Renal cortical epithelial cell (primary cell): ENCODE measurements around the gene USP16. TPM values are rescaled to one million over a fixed set of nuclear protein-coding genes. Genes with fewer than 3 reads are reported as not detected.

Experiments
- DNase-seq: peaks from one replicate; pipeline ENCODE4 v3.0.0-alpha.2; 2011; ENCODE audit warnings: low read depth
- total RNA-seq: library from RNA; depleted of rRNA; stranded (reverse); fragments of >200 nt; gene quantifications from 2 replicates; pipeline ENCODE4 v1.2.3, GENCODE V29; 2014

USP16 gene
- total RNA-seq, 1 donor from 2014 or later = 32.2 TPM

- no peak for DNase-seq
Observed at GRCh38 chr21:29033871-29034270, 9.4 kb downstream of the USP16 start.

GRCh38 chr21:29034678-29035077 is 10.2 kb downstream of the USP16 start:
- no peak for DNase-seq

- DNase-seq = no peak
Observed at GRCh38 chr21:29052224-29052623, 27.8 kb downstream of the USP16 start.

GRCh38 chr21:29053011-29053553 is 28.6 kb downstream of the USP16 start:
- no peak for DNase-seq

- DNase-seq = no peak
Observed at GRCh38 chr21:29053656-29054055, 29.2 kb downstream of the USP16 start.

GRCh38 chr21:29055080-29055479 is 30.6 kb downstream of the USP16 start:
- DNase-seq = no peak

- DNase-seq = no peak
Observed at GRCh38 chr21:29056005-29056404, 31.5 kb downstream of the USP16 start.

- DNase-seq = no peak
Observed at GRCh38 chr21:29056538-29057050, 32.1 kb downstream of the USP16 start.

GRCh38 chr21:29064850-29065481 is 40.5 kb downstream of the USP16 start:
- DNase-seq = no peak

- DNase-seq = no peak
Observed at GRCh38 chr21:29072873-29073221, 48.4 kb downstream of the USP16 start.

- DNase-seq = peak; percentile 97
Observed at GRCh38 chr21:29073222-29074006, 48.9 kb downstream of the USP16 start, which contains the start of gene CCT8. Gene CCT8, minus strand, starts transcription at chr21:29073648. Its CDS starts 58 bp downstream, at chr21:29073590.

- no peak for DNase-seq
Observed at GRCh38 chr21:29074007-29074376, 49.5 kb downstream of the USP16 start.

- DNase-seq = no peak
Observed at GRCh38 chr21:29074783-29075182, 50.3 kb downstream of the USP16 start.

GRCh38 chr21:29075706-29076466 is 51.4 kb downstream of the USP16 start:
- peak; percentile 71 for DNase-seq

GRCh38 chr21:29076731-29077640 is 52.5 kb downstream of the USP16 start:
- peak; percentile 65 for DNase-seq

- no peak for DNase-seq
Observed at GRCh38 chr21:29077651-29078090, 53.2 kb downstream of the USP16 start.

- peak; percentile 64 for DNase-seq
Observed at GRCh38 chr21:29078869-29079767, 54.6 kb downstream of the USP16 start.

GRCh38 chr21:29080454-29080941 is 56.0 kb downstream of the USP16 start:
- DNase-seq = peak; percentile 69

- no peak for DNase-seq
Observed at GRCh38 chr21:29082046-29082815, 57.8 kb downstream of the USP16 start.
